ENCODE data around the gene SNED1.
A peak's percentile ranks its signal among the peaks of the same experiment; 100 is the strongest.

The SNED1 gene

DNA sequence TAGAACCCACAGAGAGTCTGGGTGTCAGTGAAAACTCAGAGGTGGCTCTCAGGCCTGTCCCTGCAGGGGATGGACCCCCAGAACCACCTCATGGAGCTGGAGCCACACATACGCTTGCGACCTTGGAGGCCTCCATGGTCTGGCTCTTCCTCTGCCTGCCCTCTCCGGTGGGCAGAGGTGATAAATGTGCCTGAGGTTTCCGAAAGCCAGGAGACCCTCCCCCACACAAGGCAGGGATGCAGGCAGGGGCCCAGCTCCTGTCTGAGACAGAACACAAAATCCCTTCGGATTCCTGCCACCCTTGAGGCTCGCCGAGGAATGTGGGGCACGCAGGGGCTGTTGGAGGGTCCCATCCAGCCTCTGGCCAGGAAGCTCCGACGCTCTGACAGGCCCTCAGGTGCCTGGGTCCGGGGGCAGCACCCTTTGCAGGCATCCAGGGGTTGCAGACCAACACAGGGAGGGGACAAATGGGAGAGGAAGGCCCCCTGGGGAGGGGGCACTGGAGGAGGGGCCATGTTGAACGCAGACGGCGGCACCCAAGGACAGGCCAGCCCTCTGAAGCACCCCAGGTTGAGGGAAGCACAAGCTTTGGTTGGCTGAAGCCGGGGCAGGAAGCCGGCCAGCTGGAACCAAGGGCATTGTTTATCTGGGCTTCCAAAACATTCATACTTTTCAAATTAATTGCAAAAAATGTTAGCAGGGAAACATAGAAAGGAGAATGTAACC is 4.1 kb upstream of the SNED1 start:
- DNase-seq, result no peak
- H3K27me3 ChIP-seq (replicated peaks; ENCODE audit: control insufficient read depth, insufficient read depth, low read length, poor library complexity, severe bottlenecking), result peaks cover 5% of the 10 kb centered on the region
- no peak overlapping the region for H3K4me3 ChIP-seq (ENCODE audit: insufficient read depth, low read depth, low read length, poor library complexity, severe bottlenecking)
- no peaks in the 10 kb centered on the region for H3K4me1 ChIP-seq (ENCODE audit: control insufficient read depth, insufficient read depth, low read length, poor library complexity, severe bottlenecking)
- no peak overlapping the region for H3K27ac ChIP-seq (ENCODE audit: insufficient read depth, low read length, poor library complexity, severe bottlenecking)
- H3K36me3 ChIP-seq (ENCODE audit: control insufficient read depth, insufficient read depth, low read length), result no peaks in the 10 kb centered on the region
- no peaks in the 10 kb centered on the region for H3K9me3 ChIP-seq (ENCODE audit: control insufficient read depth, low read length)

DNA sequence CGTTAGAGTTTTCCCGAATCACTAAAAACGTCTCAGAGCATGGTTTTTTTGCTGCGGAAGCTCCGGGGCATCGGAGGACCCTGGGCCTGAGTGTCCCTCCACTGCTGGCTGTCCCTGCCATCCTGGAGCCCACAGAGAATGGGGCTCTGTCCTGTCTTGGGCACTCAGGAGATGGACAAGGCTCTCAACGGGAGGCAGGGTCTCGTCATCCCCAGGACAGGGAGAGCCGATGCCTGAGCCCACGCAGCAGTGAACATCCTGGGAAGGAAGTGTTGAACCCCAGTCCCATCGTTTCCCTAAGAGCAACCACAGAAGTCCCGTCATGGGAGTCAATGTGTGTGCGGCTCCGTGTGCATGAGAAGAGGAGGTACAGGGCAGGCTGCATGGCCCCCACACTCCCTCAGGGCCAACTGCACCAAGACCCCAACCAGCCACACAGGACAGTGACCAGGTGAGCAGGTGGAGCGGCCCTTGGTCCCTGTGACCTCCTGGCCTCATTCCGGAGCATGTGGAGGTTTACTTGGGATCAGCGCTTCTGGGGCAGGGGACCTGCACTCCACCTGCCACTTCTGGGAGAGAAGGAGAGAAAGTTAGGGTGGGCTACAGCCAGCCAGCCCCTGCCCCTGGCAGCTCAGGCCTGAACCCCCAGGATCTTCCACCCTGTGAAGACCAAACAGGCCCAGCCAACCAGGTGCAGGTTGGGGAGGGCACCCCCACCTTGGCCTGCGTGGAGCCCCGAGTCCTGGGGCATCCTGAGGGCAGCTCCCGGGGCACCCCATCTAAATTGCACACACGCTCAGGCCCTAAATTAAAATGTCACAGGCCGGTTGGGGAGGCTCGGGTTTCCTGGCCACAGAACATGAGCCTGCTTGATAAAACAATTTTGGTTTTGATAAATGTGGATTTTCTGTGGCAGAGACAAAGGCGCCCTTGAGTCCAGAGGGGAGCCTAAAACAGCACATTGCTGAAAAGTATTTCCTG is 3.1 kb upstream of the SNED1 start:
- no peaks in the 10 kb centered on the region for H3K4me1 ChIP-seq (ENCODE audit: control insufficient read depth, insufficient read depth, low read length, poor library complexity, severe bottlenecking)
- no peak for DNase-seq
- no peaks in the 10 kb centered on the region for H3K36me3 ChIP-seq (ENCODE audit: control insufficient read depth, insufficient read depth, low read length)
- H3K27me3 ChIP-seq (replicated peaks; ENCODE audit: control insufficient read depth, insufficient read depth, low read length, poor library complexity, severe bottlenecking), result peaks cover 5% of the 10 kb centered on the region
- no peak overlapping the region for H3K27ac ChIP-seq (ENCODE audit: insufficient read depth, low read length, poor library complexity, severe bottlenecking)
- H3K4me3 ChIP-seq (ENCODE audit: insufficient read depth, low read depth, low read length, poor library complexity, severe bottlenecking), result no peak overlapping the region
- H3K9me3 ChIP-seq (ENCODE audit: control insufficient read depth, low read length), result no peaks in the 10 kb centered on the region

DNA sequence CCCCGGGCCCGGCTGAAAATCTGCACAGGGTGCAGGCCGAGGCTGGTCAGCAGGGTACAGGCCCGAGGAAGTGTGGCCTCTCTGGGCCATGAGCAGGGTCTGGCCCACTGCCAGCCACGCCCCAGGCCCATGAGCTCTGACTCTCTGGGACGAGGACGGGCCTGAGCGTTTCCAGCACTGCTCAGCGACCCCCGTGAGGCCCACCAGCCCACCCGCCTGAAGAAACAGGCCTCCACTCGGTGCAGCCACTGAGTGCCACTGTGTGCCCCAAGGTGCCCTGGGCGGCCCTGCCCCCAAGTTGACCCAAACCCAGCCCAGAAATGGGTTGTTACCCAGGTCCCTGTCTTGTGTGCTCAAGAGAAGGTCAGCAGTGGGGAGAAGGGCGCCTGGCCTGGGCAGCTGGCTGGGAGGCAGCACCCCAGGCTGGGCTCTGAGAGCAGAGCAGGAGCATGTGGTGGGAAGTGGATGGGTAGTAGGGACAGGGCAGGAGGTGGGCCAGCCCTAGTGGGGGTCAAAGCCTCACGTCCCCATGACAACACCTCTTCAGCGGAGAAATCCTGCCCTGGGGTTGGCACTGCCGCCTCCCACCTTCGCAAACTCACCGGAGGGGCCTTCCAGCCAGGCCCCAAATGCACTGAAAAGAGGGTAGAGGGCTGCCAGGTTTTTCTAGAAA is 2.1 kb upstream of the SNED1 start:
- peaks cover 5% of the 10 kb centered on the region for H3K27me3 ChIP-seq (replicated peaks; ENCODE audit: control insufficient read depth, insufficient read depth, low read length, poor library complexity, severe bottlenecking)
- no peaks in the 10 kb centered on the region for H3K4me1 ChIP-seq (ENCODE audit: control insufficient read depth, insufficient read depth, low read length, poor library complexity, severe bottlenecking)
- no peak for DNase-seq

DNA sequence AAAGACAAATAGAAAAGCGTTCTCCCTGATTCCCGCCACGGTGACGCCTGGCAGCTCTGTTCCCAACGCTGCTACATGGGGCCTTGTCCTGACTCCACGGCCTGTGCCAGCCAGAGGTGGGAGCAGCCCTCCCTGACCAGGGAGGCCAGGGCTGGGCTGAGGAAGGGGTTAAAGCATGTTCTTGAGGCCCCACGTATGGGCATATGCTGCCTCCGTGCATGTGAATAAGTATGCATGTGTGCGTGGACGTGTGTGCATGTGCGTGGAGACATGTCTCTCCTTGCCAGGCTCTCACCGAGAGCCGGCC is 1.6 kb upstream of the SNED1 start:
- no peaks in the 10 kb centered on the region for H3K36me3 ChIP-seq (ENCODE audit: control insufficient read depth, insufficient read depth, low read length)
- no peaks in the 10 kb centered on the region for H3K9me3 ChIP-seq (ENCODE audit: control insufficient read depth, low read length)
- DNase-seq, result no peak
- H3K4me1 ChIP-seq (ENCODE audit: control insufficient read depth, insufficient read depth, low read length, poor library complexity, severe bottlenecking), result no peaks in the 10 kb centered on the region
- no peak overlapping the region for H3K27ac ChIP-seq (ENCODE audit: insufficient read depth, low read length, poor library complexity, severe bottlenecking)
- H3K4me3 ChIP-seq (ENCODE audit: insufficient read depth, low read depth, low read length, poor library complexity, severe bottlenecking), result no peak overlapping the region
- H3K27me3 ChIP-seq (replicated peaks; ENCODE audit: control insufficient read depth, insufficient read depth, low read length, poor library complexity, severe bottlenecking), result peaks cover 5% of the 10 kb centered on the region

More for the DNA sequence above, 2.1 kb upstream of the SNED1 start:
- Histone ChIP-seq H3K36me3 (ENCODE audit: control insufficient read depth, insufficient read depth, low read length) (no peaks in the 10 kb centered on the region), H3K27ac (ENCODE audit: insufficient read depth, low read length, poor library complexity, severe bottlenecking) (no peak overlapping the region), H3K4me3 (ENCODE audit: insufficient read depth, low read depth, low read length, poor library complexity, severe bottlenecking) (no peak overlapping the region), H3K9me3 (ENCODE audit: control insufficient read depth, low read length) (no peaks in the 10 kb centered on the region)

DNA sequence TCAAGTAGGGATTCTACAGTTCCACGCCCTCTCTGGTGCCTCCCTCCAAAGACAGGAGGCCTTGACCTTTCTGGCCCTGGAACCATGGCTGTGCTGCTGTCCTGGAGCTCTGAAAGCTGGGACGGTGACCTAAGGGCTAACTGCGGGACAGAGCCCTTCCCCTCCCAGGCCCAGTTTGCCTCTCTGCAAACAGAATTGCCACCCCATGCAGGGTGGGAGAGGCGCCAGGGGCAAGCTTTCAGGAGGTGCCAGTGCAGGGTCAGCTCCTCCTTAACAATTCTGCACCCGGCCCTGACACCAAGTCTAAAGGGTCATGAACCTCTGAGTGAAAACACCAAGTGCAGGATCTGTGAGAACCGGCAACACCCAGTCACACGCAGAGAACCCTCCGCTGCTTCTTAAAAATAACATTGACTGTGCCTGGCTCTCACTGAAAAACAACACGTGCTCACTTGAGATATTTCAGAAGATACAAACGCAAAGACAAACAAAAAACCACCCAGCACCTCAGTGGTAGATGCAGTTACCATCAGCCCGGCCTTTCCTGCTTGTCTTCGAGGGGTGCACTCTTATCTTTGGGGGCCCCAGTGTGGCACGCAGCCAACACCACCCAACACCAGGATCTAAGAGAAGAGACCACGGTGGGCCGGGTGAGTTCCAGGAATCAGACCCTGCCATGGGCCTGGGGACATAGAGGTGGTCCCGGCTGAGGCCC is 1.1 kb upstream of the SNED1 start:
- no peak for DNase-seq
- Histone ChIP-seq H3K4me3 (ENCODE audit: insufficient read depth, low read depth, low read length, poor library complexity, severe bottlenecking) (no peak overlapping the region), H3K27me3 (replicated peaks; ENCODE audit: control insufficient read depth, insufficient read depth, low read length, poor library complexity, severe bottlenecking) (peaks cover 5% of the 10 kb centered on the region), H3K4me1 (ENCODE audit: control insufficient read depth, insufficient read depth, low read length, poor library complexity, severe bottlenecking) (no peaks in the 10 kb centered on the region), H3K9me3 (ENCODE audit: control insufficient read depth, low read length) (no peaks in the 10 kb centered on the region), H3K27ac (ENCODE audit: insufficient read depth, low read length, poor library complexity, severe bottlenecking) (no peak overlapping the region), H3K36me3 (ENCODE audit: control insufficient read depth, insufficient read depth, low read length) (no peaks in the 10 kb centered on the region)

DNA sequence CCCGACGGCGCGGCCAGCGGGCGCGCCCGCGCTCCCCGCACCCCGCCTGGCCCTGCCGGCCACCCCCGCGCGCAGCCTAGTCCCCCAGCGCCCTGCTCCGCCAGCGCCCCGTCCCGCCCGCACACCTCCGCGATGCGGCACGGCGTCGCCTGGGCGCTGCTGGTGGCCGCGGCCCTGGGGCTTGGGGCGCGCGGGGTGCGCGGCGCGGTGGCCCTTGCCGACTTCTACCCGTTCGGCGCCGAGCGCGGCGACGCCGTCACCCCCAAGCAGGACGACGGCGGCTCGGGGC is 232 bp downstream of the SNED1 start:
- no peaks in the 10 kb centered on the region for H3K4me1 ChIP-seq (ENCODE audit: control insufficient read depth, insufficient read depth, low read length, poor library complexity, severe bottlenecking)
- peaks cover 5% of the 10 kb centered on the region for H3K9me3 ChIP-seq (ENCODE audit: control insufficient read depth, low read length)
- no peak overlapping the region for H3K27ac ChIP-seq (ENCODE audit: insufficient read depth, low read length, poor library complexity, severe bottlenecking)
- peaks cover 5% of the 10 kb centered on the region for H3K27me3 ChIP-seq (replicated peaks; ENCODE audit: control insufficient read depth, insufficient read depth, low read length, poor library complexity, severe bottlenecking)
- no peaks in the 10 kb centered on the region for H3K36me3 ChIP-seq (ENCODE audit: control insufficient read depth, insufficient read depth, low read length)
- no peak overlapping the region for H3K4me3 ChIP-seq (ENCODE audit: insufficient read depth, low read depth, low read length, poor library complexity, severe bottlenecking)
- no peak for DNase-seq

DNA sequence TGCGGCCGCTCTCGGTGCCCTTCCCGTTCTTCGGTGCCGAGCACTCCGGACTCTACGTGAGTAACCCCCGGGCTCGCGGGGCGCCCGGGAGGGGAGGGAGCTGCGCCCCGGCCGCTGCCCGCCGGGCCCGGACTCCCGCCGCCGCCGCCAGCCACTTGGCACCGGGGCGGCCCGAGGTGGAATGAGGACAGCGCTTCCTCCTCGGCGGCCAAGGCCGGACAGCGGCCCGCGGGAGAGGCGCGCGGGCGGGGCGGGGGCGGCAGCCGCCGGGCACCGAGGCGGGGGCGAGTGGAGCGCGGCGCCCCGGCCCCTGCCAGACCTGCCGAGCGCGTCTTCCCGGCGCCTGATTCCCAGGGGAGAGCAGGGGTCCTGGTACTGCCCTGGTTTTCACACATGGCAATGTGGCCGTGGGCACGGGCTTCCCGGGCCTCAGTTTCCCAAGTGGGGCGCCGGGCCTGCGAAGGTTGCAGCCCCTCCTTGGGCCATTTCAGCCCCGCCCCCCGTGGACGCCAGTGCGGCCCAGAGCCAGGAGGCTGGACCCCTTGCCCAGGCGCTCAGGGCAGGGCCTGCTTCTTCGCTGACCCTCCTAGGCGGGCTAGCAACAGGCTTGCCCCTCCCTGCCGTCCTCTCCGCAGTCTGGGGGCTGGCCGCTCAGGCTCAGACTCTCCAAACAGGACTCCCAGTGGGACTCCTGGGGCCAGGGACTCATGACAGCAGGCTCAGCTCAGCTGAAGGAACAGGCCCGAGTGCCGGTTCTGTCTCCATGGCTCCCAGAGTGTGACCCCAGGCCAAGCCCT is 775 bp downstream of the SNED1 start:
- Histone ChIP-seq H3K9me3 (ENCODE audit: control insufficient read depth, low read length) (peaks cover 5% of the 10 kb centered on the region), H3K4me1 (ENCODE audit: control insufficient read depth, insufficient read depth, low read length, poor library complexity, severe bottlenecking) (no peaks in the 10 kb centered on the region), H3K4me3 (ENCODE audit: insufficient read depth, low read depth, low read length, poor library complexity, severe bottlenecking) (peak overlapping the region; percentile 12), H3K36me3 (ENCODE audit: control insufficient read depth, insufficient read depth, low read length) (no peaks in the 10 kb centered on the region), H3K27me3 (replicated peaks; ENCODE audit: control insufficient read depth, insufficient read depth, low read length, poor library complexity, severe bottlenecking) (peaks cover 5% of the 10 kb centered on the region), H3K27ac (ENCODE audit: insufficient read depth, low read length, poor library complexity, severe bottlenecking) (no peak overlapping the region)
- DNase-seq, result no peak

DNA sequence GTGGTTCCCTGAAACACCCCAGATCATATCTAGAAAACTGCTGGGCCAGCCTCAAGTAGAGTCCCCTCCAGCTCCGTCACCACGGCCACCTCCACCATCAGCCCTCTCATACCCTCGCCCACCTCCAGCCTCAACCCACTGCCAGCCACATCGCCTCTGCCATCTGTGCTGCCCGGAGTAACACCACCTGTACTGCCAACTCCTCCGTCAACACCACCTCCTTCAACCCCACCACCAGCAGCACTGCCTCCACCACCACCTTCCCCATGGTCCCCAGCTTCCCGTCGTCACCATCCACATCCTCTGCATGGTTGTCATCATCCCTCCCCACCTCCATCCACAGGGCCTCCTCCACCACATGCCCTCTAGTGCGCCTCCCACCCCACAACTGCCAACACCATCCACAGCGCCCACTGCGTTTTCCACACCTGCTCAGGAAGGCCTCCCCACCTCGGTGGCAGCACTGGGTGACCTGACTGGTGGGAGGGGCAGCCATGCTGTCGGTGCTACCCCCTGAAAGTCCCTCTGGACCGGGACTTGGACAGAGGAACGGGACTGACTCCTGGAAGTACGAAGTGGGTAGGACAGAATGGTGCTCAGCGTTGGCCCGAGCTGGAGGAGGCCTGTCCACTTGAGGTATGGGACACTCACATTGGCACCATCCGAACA is 1.6 kb downstream of the SNED1 start:
- DNase-seq, result no peak
- no peaks in the 10 kb centered on the region for H3K36me3 ChIP-seq (ENCODE audit: control insufficient read depth, insufficient read depth, low read length)
- H3K27ac ChIP-seq (ENCODE audit: insufficient read depth, low read length, poor library complexity, severe bottlenecking), result no peak overlapping the region
- peaks cover 5% of the 10 kb centered on the region for H3K9me3 ChIP-seq (ENCODE audit: control insufficient read depth, low read length)
- no peaks in the 10 kb centered on the region for H3K4me1 ChIP-seq (ENCODE audit: control insufficient read depth, insufficient read depth, low read length, poor library complexity, severe bottlenecking)
- peak overlapping the region; percentile 12 for H3K4me3 ChIP-seq (ENCODE audit: insufficient read depth, low read depth, low read length, poor library complexity, severe bottlenecking)
- H3K27me3 ChIP-seq (replicated peaks; ENCODE audit: control insufficient read depth, insufficient read depth, low read length, poor library complexity, severe bottlenecking), result peaks cover 5% of the 10 kb centered on the region

DNA sequence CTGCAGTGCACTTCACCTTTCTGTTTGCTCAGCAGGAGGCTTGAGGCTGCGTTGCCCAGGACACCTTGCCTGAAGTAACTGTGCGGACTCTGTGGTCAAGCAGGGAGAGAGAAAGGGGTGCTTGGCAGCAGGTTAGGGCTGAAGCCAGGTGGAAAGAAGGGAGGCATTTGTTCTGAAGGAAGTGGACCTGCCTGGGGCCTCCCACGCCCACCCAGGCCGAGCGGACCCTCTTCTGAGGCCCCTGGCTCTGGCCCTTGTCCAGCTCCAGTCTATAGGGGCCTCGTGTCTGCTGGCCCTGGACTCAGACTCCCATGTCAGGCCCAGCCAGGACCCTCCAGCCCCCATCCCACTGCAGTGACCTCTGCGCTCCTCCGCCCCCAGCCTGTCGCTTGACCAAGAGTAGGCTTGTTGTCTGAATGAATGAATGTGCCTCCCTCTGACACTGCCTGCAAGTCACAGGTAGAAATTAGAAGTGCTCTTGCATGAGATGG is 2.5 kb downstream of the SNED1 start:
- DNase-seq, result no peak
- Histone ChIP-seq H3K9me3 (ENCODE audit: control insufficient read depth, low read length) (peaks cover 5% of the 10 kb centered on the region), H3K4me1 (ENCODE audit: control insufficient read depth, insufficient read depth, low read length, poor library complexity, severe bottlenecking) (no peaks in the 10 kb centered on the region), H3K36me3 (ENCODE audit: control insufficient read depth, insufficient read depth, low read length) (no peaks in the 10 kb centered on the region), H3K27me3 (replicated peaks; ENCODE audit: control insufficient read depth, insufficient read depth, low read length, poor library complexity, severe bottlenecking) (peaks cover 5% of the 10 kb centered on the region), H3K27ac (ENCODE audit: insufficient read depth, low read length, poor library complexity, severe bottlenecking) (no peak overlapping the region), H3K4me3 (ENCODE audit: insufficient read depth, low read depth, low read length, poor library complexity, severe bottlenecking) (no peak overlapping the region)

Measured in effector memory CD4-positive, alpha-beta T cell (primary cell).